Duodenal mucosa (tissue), 2 donors: ENCODE data around the gene VRK2.
"Not testable (repeated sequence)": the region's sequence is repeated elsewhere in the genome, so short reads cannot be mapped to it uniquely, and the experiment has no call there.

Source experiments
- H3K27ac ChIP-seq: one replicate; pipeline ENCODE4 v1.7.0; 2013; ENCODE audit warnings: low read depth, low read length
- H3K27me3 ChIP-seq, 2 donors: one replicate each; pipeline ENCODE4 v1.7.0; 2013; ENCODE audit warnings: low read length in 2 of 2, control low read depth in 1 of 2; ENCODE audit not compliant: insufficient read depth in 2 of 2, control insufficient read depth in 1 of 2
- H3K36me3 ChIP-seq, 2 donors: one replicate each; pipeline ENCODE4 v1.7.0; 2013; ENCODE audit warnings: low read length in 2 of 2, control low read depth in 1 of 2; ENCODE audit not compliant: insufficient read depth in 2 of 2, control insufficient read depth in 1 of 2
- H3K4me1 ChIP-seq, 2 donors: one replicate each; pipeline ENCODE4 v1.7.0; 2013; ENCODE audit warnings: low read length in 2 of 2, control low read depth in 1 of 2; ENCODE audit not compliant: insufficient read depth in 2 of 2, control insufficient read depth in 1 of 2
- H3K4me3 ChIP-seq, 2 donors: one replicate each; pipeline ENCODE4 v1.7.0; 2013; ENCODE audit warnings: low read length in 2 of 2, low read depth in 1 of 2
- H3K9ac ChIP-seq, 2 donors: one replicate each; pipeline ENCODE4 v1.7.0; 2013; ENCODE audit warnings: low read length in 2 of 2, low read depth in 1 of 2
- H3K9me3 ChIP-seq, 2 donors: one replicate each; pipeline ENCODE4 v1.7.0; 2013; ENCODE audit warnings: low read length in 2 of 2, control low read depth in 1 of 2; ENCODE audit not compliant: control insufficient read depth in 1 of 2

Gene VRK2

GRCh38 chr2:58131191-58132011 lies 84.8 kb downstream of the VRK2 start:
- no peak overlapping the region for H3K27ac ChIP-seq
- H3K27me3 ChIP-seq: no peaks in the 10 kb centered on the region
- no peak overlapping the region for H3K9ac ChIP-seq
- H3K9me3 ChIP-seq: no peaks in the 10 kb centered on the region
- H3K36me3 ChIP-seq: no peaks in the 10 kb centered on the region
- H3K4me3 ChIP-seq: no peak overlapping the region
- H3K4me1 ChIP-seq: no peaks in the 10 kb centered on the region

GRCh38 chr2:58133395-58133794 lies 86.8 kb downstream of the VRK2 start:
- Histone ChIP-seq H3K4me3 (no peak overlapping the region), H3K9me3 (no peaks in the 10 kb centered on the region), H3K9ac (no peak overlapping the region), H3K4me1 (no peaks in the 10 kb centered on the region), H3K27me3 (no peaks in the 10 kb centered on the region), H3K36me3 (no peaks in the 10 kb centered on the region), H3K27ac (no peak overlapping the region)

- H3K27ac ChIP-seq: no peak overlapping the region
- no peaks in the 10 kb centered on the region for H3K27me3 ChIP-seq
- H3K9me3 ChIP-seq: no peaks in the 10 kb centered on the region
- peaks cover 0 to 4% of the 10 kb centered on the region in 2 donors for H3K36me3 ChIP-seq
- H3K4me1 ChIP-seq: no peaks in the 10 kb centered on the region
- H3K4me3 ChIP-seq: no peak overlapping the region
- no peak overlapping the region for H3K9ac ChIP-seq
These were observed 89.3 kb downstream of the VRK2 start for GRCh38 chr2:58135861-58136260.

- H3K27ac ChIP-seq: no peak overlapping the region
- no peaks in the 10 kb centered on the region for H3K9me3 ChIP-seq
These were observed 90.6 kb downstream of the VRK2 start for GRCh38 chr2:58137221-58137620.

GRCh38 chr2:58137856-58138255 lies 91.2 kb downstream of the VRK2 start:
- Histone ChIP-seq H3K4me3 (no peak overlapping the region), H3K27ac (no peak overlapping the region), H3K4me1 (no peaks in the 10 kb centered on the region), H3K36me3 (peaks cover 3 to 4% of the 10 kb centered on the region in 2 donors), H3K9me3 (no peaks in the 10 kb centered on the region), H3K27me3 (no peaks in the 10 kb centered on the region), H3K9ac (no peak overlapping the region)

More at GRCh38 chr2:58137221-58137620, 90.6 kb downstream of the VRK2 start:
- H3K4me3 ChIP-seq: no peak overlapping the region
- no peaks in the 10 kb centered on the region for H3K4me1 ChIP-seq
- no peaks in the 10 kb centered on the region for H3K27me3 ChIP-seq
- H3K36me3 ChIP-seq: peaks cover 3 to 4% of the 10 kb centered on the region in 2 donors
- H3K9ac ChIP-seq: no peak overlapping the region

- no peaks in the 10 kb centered on the region for H3K9me3 ChIP-seq
- H3K27me3 ChIP-seq: no peaks in the 10 kb centered on the region
- no peaks in the 10 kb centered on the region for H3K4me1 ChIP-seq
- no peak overlapping the region for H3K27ac ChIP-seq
- no peak overlapping the region for H3K4me3 ChIP-seq
- no peak overlapping the region for H3K9ac ChIP-seq
- peaks cover 3 to 4% of the 10 kb centered on the region in 2 donors for H3K36me3 ChIP-seq
These were observed 91.9 kb downstream of the VRK2 start for GRCh38 chr2:58138396-58139030.

GRCh38 chr2:58140508-58141072 lies 94.0 kb downstream of the VRK2 start:
- no peak overlapping the region for H3K27ac ChIP-seq
- no peaks in the 10 kb centered on the region for H3K9me3 ChIP-seq
- no peaks in the 10 kb centered on the region for H3K27me3 ChIP-seq
- peaks cover 3 to 9% of the 10 kb centered on the region in 2 donors for H3K36me3 ChIP-seq
- H3K9ac ChIP-seq: no peak overlapping the region
- no peak overlapping the region for H3K4me3 ChIP-seq
- no peaks in the 10 kb centered on the region for H3K4me1 ChIP-seq

GRCh38 chr2:58145769-58146168 lies 99.2 kb downstream of the VRK2 start:
- H3K36me3 ChIP-seq, H3K9me3 ChIP-seq, H3K9ac ChIP-seq, H3K4me1 ChIP-seq, H3K27me3 ChIP-seq, H3K27ac ChIP-seq, H3K4me3 ChIP-seq: not testable (repeated sequence)

- no peak overlapping the region for H3K9ac ChIP-seq
- H3K27ac ChIP-seq: no peak overlapping the region
- H3K9me3 ChIP-seq: no peaks in the 10 kb centered on the region
- peaks cover under 1 to 5% of the 10 kb centered on the region in 2 donors for H3K36me3 ChIP-seq
- no peaks in the 10 kb centered on the region for H3K4me1 ChIP-seq
- H3K4me3 ChIP-seq: no peak overlapping the region
- H3K27me3 ChIP-seq: no peaks in the 10 kb centered on the region
These were observed 100.1 kb downstream of the VRK2 start for GRCh38 chr2:58146707-58147106.

- Histone ChIP-seq H3K4me1 (no peaks in the 10 kb centered on the region), H3K36me3 (peaks cover 10 to 19% of the 10 kb centered on the region in 2 donors), H3K27ac (no peak overlapping the region), H3K4me3 (no peak overlapping the region), H3K27me3 (no peaks in the 10 kb centered on the region), H3K9ac (no peak overlapping the region), H3K9me3 (no peaks in the 10 kb centered on the region)
These were observed 108.7 kb downstream of the VRK2 start for GRCh38 chr2:58155160-58155778.
